NOMO-1 (cell line): ENCODE data around the gene DGLUCY.
"Not testable (repeated sequence)": the region's sequence is repeated elsewhere in the genome, so short reads cannot be mapped to it uniquely, and the experiment has no call there.

Experiments
- DNase-seq, 2 experiments: peaks; one replicate each; lab custom pipeline; 2025; ENCODE audit not compliant: unreplicated experiment in 2 of 2; lab: John Stamatoyannopoulos, UW

DGLUCY gene

GRCh38 chr14:91230397-91231035, 116.6 kb downstream of the DGLUCY start:
- no peak for DNase-seq

- DNase-seq: no peak
Observed at GRCh38 chr14:91231446-91231845, 117.6 kb downstream of the DGLUCY start.

DNA sequence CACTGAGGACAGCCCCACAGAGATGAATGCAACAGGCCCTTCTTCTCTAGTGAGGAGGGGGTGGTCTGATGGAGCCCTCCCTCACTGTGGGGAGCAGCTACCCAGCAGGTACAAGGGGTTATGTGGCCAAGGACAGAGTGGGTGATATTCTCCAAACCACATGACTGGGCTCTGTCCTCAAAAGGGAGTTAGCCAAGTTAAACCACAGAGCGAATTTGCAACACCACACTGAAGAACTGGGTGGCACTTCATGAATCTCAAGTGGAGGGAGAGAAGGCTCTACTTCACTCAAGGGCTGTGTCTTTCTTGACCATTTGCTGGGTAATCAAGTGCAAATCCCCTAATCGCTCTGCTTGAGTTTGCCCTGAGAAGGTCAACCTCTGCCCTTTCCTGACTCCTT, 118.2 kb downstream of the DGLUCY start:
- no peak for DNase-seq

- no peak for DNase-seq
Observed at GRCh38 chr14:91232603-91233002, 118.7 kb downstream of the DGLUCY start.

DNA sequence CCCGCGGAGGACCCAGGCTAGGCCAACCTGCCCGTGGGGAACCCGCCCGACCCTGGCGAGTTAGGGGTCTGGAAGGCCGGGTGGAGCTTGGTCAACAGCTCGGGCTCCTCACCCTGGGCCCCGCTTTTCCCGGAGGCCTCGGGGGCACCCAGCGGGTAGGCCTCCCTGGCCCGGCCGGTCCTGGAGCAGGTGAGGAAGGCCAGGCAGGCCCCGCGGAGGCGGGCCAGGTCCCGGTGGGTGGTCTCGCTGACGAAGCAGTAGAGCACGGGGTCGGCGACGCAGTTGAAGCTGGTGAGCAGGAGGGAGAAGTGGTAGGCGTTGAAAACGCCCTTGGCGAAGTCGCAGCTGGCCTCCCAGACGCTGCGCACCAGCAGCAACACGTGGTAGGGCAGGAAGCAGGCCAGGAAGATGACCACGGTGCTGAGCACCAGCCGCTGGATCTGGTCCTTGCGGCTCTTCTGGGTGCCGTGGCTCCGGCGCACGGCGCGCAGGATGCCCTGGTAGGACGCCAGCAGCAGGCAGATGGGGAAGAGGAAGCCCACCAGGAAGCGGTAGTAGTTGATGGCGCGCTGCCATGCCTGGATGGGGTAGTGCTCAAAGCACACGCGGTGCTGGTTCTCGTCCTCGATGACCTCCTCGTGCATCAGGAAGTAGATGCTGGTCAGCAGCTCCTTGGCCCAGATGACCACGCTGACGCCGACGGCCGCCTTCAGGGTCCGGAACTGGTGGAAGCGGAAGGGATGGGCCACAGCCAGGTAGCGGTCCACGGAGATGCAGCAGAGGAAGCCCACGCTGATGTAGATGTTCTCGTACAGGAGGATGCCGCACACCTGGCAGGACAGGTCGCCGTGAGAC, 120.3 kb downstream of the DGLUCY start:
- DNase-seq: no peak

GRCh38 chr14:91234791-91235114, 120.9 kb downstream of the DGLUCY start:
- DNase-seq: no peak

DNA sequence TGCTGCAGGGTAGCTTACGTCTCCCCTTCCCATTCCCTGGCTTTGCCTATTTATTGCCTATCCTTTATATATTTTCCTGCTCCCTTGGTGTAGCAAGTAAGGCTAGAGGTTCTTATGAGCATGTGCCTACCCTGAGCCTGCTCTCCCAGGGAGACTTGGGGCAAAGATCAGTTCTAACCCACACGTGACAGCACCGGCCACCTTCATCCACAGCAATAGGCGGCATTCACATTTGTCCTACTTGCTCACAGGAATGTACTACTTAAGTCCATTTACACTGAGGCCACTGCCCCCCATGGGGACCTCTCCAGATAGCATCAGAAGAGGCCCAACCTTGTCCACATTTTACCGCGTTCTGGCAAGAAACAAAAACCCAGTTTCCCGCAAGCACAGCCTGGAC, 122.0 kb downstream of the DGLUCY start:
- DNase-seq: no peak

DNA sequence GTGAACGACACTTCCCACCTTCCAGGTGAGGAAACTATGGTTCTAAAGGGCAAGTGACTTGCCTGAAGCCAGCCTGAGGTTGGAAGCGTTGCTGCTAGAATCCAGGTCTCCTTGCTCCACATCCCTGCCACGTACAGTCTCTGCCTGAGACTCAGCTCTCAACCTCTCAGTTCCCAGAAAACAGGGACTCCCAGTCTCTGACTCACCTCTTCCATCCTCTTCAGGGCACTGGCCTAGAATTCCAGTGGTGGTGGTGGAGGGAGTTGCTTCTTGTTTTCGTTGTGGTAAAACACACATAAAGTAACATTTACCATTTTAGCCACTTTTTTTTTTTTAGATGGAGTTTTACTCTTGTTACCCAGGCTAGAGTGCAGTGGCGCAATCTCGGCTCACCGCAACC, 123.3 kb downstream of the DGLUCY start:
- no peak for DNase-seq

- no peak for DNase-seq
Observed at GRCh38 chr14:91238085-91238484, 124.2 kb downstream of the DGLUCY start.

DNA sequence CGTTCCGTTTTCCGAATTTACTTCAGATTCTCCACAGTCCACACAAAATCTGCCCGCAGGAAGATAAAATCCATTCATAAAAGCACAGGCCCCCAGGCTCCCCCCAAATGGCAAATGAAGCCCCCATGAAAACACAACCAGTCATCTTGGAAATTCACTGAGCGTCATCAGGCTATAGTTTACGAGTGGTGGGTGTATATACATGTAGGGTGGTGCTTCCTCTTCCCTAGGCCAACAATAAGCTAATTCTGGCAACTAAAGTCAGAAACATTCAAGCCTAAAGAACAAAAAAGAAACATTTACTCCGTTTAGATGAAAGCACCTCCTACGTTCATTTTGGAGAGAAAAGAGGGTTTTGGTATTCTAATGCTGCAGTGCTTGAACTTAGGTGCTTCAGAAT, 124.8 kb downstream of the DGLUCY start:
- no peak for DNase-seq

DNA sequence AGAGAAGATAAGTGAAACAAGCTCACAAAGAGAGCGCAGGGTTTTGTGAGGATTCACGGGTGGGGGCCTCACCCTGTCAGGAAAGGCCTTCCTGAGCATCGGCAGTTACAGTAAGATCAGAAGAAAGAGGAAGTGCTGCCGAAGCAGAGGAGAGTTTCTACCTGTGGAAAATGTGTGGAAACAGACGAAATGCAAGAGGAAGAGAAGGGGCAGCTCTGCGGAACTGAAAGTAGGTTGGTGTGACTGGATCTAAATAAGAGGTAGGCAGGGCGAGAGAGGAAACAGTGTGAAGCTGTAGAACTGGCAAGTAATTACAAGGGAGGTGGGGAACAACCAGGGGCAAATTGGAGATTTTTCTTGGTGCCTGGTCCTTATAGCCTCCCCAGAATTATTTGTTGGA, 128.0 kb downstream of the DGLUCY start:
- peak; percentile 90 to 98 for DNase-seq

GRCh38 chr14:91242635-91243034, 128.8 kb downstream of the DGLUCY start:
- DNase-seq: no peak

DNA sequence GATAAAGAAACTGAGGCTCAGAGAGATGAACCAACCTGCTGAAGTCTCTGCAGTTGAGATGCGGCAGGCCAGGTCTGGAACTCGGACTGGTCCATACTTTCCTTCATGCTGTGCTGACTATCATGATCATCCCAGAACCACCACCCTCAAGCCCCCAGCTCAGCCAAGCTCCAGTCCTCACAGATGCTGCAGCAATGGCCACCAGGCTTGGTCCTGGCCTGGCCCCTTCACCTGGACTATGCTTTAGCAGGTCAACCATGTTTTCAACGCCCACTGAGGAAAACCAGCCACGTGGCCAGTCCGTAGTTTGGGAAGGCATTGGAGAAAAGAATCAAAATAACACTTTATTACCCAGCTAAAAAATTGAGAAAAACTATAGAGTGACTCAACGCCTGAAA, 129.2 kb downstream of the DGLUCY start:
- DNase-seq: no peak

DNA sequence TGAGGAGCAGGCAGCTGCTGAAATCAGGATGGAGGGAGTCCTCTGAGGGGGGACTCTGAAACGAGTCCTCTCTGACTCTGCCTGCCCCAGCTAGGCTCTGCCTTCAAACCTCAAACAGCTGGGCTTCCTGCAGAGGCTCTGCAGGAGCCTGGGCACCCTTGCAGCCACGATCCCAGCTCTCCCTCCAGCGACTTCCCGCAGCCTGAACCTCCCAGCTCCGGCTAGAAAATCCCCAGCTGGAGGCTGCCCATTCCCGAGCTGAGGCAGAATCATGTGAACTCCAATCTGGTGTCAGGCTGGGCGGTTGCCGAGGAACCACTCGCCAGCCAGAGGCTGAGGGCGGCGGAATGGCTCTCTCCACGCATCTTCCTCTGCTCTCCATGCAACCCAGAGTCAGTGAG, 130.6 kb downstream of the DGLUCY start, which contains the start of gene GPR68:
TSS of gene GPR68 (minus strand) at position 204 of the 401 bp plus-strand sequence. CDS start 9,654 bp downstream, outside the sequence.
- no peak for DNase-seq

DNA sequence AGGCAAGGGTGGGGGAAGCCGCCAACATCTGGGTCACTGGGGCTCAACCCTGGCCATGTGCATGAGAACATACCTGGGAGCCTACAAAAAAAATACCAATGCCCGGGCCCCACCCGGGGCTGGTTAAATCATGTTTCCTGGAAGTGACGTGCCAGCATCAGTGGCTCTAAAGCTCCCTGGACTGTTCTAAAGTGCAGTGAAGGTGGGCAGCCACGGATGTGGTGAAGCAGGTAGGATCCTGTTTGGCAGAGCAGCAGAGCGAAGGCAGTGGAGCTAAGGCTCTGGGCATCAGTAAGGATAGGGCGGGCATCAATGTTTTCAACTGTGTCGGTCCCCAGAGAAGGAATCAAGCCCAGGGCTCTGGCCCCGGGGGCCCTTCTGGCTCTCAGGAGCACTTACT, 131.2 kb downstream of the DGLUCY start:
- no peak for DNase-seq

DNA sequence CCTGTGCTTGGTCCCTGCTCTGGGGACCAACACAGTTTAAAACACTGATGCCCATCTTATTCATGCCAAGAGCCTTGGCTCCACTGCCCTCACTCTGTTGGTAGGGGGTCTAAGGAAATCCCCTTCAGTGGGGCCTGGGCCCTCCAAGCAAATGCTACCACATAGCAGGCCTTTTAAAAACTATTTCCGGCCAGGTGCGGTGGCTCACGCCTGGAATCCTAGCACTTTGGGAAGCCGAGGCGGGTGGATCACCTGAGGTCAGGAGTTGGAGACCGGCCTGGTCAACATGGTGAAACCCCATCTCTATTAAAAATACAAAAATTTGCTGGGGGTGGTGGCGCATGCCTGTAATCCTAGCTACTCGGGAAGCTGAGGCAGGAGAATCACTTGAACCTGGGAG, 131.7 kb downstream of the DGLUCY start:
- DNase-seq: not testable (repeated sequence)

DNA sequence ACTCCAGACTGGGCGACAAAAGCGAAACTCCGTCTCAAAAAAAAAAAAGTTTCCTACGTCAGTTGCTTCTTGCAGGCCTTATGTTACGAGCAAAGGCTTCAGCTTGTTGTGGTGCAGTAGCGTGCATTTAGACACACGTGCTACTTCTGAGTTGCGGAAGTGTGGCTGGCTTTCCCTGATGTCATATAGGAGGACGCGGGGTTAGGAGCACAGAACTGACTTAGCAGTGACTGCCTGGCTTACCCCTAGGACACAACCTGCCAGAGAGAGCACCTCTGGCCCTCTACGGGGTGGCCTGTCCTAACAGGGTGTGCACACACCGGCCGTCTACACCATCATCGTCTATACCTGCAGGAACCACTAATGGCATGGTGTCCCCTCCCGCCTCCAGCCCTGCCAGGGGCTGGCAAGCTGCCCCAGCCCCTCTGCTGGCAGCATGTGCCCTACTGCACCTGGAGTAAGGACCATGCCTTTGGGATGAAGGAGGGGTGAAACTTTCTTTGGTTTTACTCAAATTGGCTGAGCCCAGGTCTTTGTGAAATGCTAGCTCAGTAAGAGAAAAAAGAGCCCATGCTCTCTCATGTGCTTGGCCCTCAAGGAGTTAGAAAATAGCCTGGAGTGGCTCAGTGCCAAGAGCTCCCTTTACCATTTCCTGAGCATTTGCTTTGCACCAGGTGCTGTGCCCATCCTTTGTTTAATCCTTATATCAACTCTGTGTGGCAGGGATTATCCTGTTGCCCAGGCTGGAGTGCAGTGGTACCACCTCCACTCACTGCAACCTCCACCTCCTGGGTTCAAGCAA, 132.4 kb downstream of the DGLUCY start:
- DNase-seq: no peak

- DNase-seq: peak; percentile 72 to 85
Observed at GRCh38 chr14:91249841-91250616, 136.2 kb downstream of the DGLUCY start.

DNA sequence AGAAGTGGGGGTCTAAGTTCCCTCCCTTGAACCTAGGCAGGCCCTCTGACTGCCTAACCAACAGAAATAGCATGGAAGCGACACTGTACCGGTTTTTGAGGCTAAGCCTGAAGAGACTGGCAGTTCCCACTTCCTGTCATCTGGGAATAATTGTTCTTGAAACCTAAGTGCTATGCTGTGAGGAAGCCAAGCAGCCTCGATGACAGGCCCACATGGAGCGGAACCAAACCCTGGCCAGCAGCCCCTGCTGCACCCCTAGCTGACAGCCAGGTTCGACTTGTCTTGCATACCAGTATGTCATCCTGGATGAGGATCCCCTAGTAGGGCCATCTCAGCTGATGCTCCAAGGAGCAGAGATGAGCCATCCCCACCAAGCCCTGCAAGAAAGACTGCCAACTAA, 137.0 kb downstream of the DGLUCY start:
- no peak for DNase-seq

- no peak for DNase-seq
Observed at GRCh38 chr14:91252871-91253794, 139.3 kb downstream of the DGLUCY start.
